Measurements from ENCODE around the gene PTCD2.

GRCh38 chr5:72313141-72313540, 7.0 kb upstream of the PTCD2 start:
- TF ChIP-seq BCL11A (tag by site-specific recombination; IDR thresholded peaks at IDR 0.05; ENCODE audit: low read depth): no peak
- TF ChIP-seq CTCF (tag by site-specific recombination; IDR thresholded peaks at IDR 0.05): no peak
- no peak for TF ChIP-seq ZNF23 (tag by site-specific recombination; IDR thresholded peaks at IDR 0.05; ENCODE audit: borderline replicate concordance)
- no peak for TF ChIP-seq ZNF747 (tag by site-specific recombination; IDR thresholded peaks at IDR 0.05)
- TF ChIP-seq ZNF394 (tag by site-specific recombination; IDR thresholded peaks at IDR 0.05; ENCODE audit: borderline replicate concordance): no peak
- TF ChIP-seq ZNF24 (tag by site-specific recombination; IDR thresholded peaks at IDR 0.05): no peak
- TF ChIP-seq ATF2 (tag by site-specific recombination; IDR thresholded peaks at IDR 0.05; ENCODE audit: low read depth): no peak

All from HEK293 (cell line).